HepG2 (cell line): Measurements from ENCODE around the gene HINT1. TPM values are rescaled to one million over a fixed set of nuclear protein-coding genes. Genes with fewer than 3 reads are reported as not detected.

Experiments
- CBX5 ChIP-seq: sonication (generic); formaldehyde crosslinking; IDR thresholded peaks from 2 replicates; pipeline ENCODE4 v1.4.0; 2020; ENCODE audit warnings: missing genetic modification reagents, borderline replicate concordance
- CHD4 ChIP-seq: fragments of 200-600 bp; sonication (generic); IDR thresholded peaks from 2 replicates; pipeline ENCODE4 v1.7.0; 2017; ENCODE audit warnings: mild to moderate bottlenecking, low read length, borderline replicate concordance
- GPN1 ChIP-seq: sonication (generic); formaldehyde crosslinking; IDR thresholded peaks from 2 replicates; pipeline ENCODE4 v1.5.1; 2020; ENCODE audit warnings: missing genetic modification reagents, borderline replicate concordance
- KDM5A ChIP-seq: fragments of 200-600 bp; sonication (generic); IDR thresholded peaks from 2 replicates; pipeline ENCODE4 v1.7.0; 2018; ENCODE audit warnings: antibody characterized with exemption, mild to moderate bottlenecking, low read length, borderline replicate concordance
- MBNL3 ChIP-seq: fragments of 250-450 bp; sonication (Bioruptor Pico); conservative IDR thresholded peaks from 2 replicates; pipeline ENCODE4 v1.8.0; 2022; ENCODE audit warnings: mild to moderate bottlenecking, inconsistent platforms
- MED13 ChIP-seq: sonication (generic); formaldehyde crosslinking; IDR thresholded peaks from 2 replicates; pipeline ENCODE4 v1.5.0; 2020; ENCODE audit warnings: missing genetic modification reagents
- MYC ChIP-seq: sonication (generic); formaldehyde crosslinking; IDR thresholded peaks from 2 replicates; pipeline ENCODE4 v1.9.0; 2021; ENCODE audit warnings: missing genetic modification reagents, borderline replicate concordance
- NCOR1 ChIP-seq: fragments of 200-600 bp; sonication (generic); IDR thresholded peaks from 2 replicates; pipeline ENCODE4 v1.7.0; 2017; ENCODE audit warnings: antibody characterized with exemption, low read length, borderline replicate concordance
- REL ChIP-seq: sonication (generic); formaldehyde crosslinking; conservative IDR thresholded peaks from 2 replicates; pipeline ENCODE4 v1.8.0; 2022; ENCODE audit warnings: mild to moderate bottlenecking, missing genetic modification reagents, moderate library complexity
- SALL2 ChIP-seq: sonication (generic); formaldehyde crosslinking; IDR thresholded peaks from 2 replicates; pipeline ENCODE4 v1.8.1; 2023; ENCODE audit warnings: mild to moderate bottlenecking, missing genetic modification reagents, inconsistent platforms
- SMYD3 ChIP-seq: sonication (generic); formaldehyde crosslinking; IDR thresholded peaks from 2 replicates; pipeline ENCODE4 v1.8.1; 2023; ENCODE audit warnings: mild to moderate bottlenecking, missing genetic modification reagents
- ZKSCAN8 ChIP-seq: IDR thresholded peaks from 2 replicates; pipeline ENCODE4 v1.6.1; 2016; ENCODE audit warnings: borderline replicate concordance, missing genetic modification reagents, missing compliant biosample characterization
- ZNF30 ChIP-seq: sonication (generic); formaldehyde crosslinking; IDR thresholded peaks from 2 replicates; pipeline ENCODE4 v1.5.0; 2020; ENCODE audit warnings: mild to moderate bottlenecking, missing genetic modification reagents
- ZNF335 ChIP-seq: sonication (generic); formaldehyde crosslinking; IDR thresholded peaks from 2 replicates; pipeline ENCODE4 v1.4.0; 2020; ENCODE audit warnings: missing genetic modification reagents
- ZNF367 ChIP-seq: sonication (generic); formaldehyde crosslinking; IDR thresholded peaks from 2 replicates; pipeline ENCODE4 v1.4.0; 2020; ENCODE audit warnings: missing genetic modification reagents, borderline replicate concordance
- ZNF879 ChIP-seq: sonication (generic); formaldehyde crosslinking; IDR thresholded peaks from 2 replicates; pipeline ENCODE4 v1.8.1; 2023; ENCODE audit warnings: missing genetic modification reagents
- ZNF891 ChIP-seq: sonication (generic); formaldehyde crosslinking; IDR thresholded peaks from 2 replicates; pipeline ENCODE4 v1.5.0; 2020; ENCODE audit warnings: mild to moderate bottlenecking, missing genetic modification reagents
- polyA plus RNA-seq, 8 experiments: library from polyadenylated mRNA; depleted of rRNA in 3 of 8; stranded (reverse) in 7 of 8; unstranded in 1 of 8; fragments of >200 nt; fragmentation: Illumina TruSeq in 4 of 8; extraction: Trizol in 4 of 8; gene quantifications; 2 replicates each; pipeline versions ENCODE4 v1.2.1 to v1.2.3, GENCODE V29; 2011 to 2016; ENCODE audit warnings: low read depth in 4 of 8, missing spikeins in 1 of 8, mixed read lengths in 1 of 8; ENCODE audit not compliant: insufficient read depth in 1 of 8
- total RNA-seq, 5 experiments: library from RNA; depleted of rRNA; stranded (reverse); fragments of >200 nt; fragmentation: Illumina TruSeq; extraction: Trizol; gene quantifications; 2 replicates each; pipeline ENCODE4 v1.2.3, GENCODE V29; 2016; ENCODE audit warnings: low read depth in 1 of 5
- TF ChIP-seq, protein P1 (sequence below): sonication (generic); formaldehyde crosslinking; IDR thresholded peaks from 2 replicates; pipeline ENCODE4 v1.4.0; 2020; ENCODE audit warnings: missing genetic modification reagents, mild to moderate bottlenecking, borderline replicate concordance
- TF ChIP-seq, protein P2 (sequence below): sonication (generic); formaldehyde crosslinking; IDR thresholded peaks from 2 replicates; pipeline ENCODE4 v1.8.1; 2023; ENCODE audit warnings: mild to moderate bottlenecking, missing genetic modification reagents, borderline replicate concordance
- TF ChIP-seq, protein P3 (sequence below): sonication (generic); formaldehyde crosslinking; IDR thresholded peaks from 2 replicates; pipeline ENCODE4 v1.8.0; 2022; ENCODE audit warnings: mild to moderate bottlenecking, missing genetic modification reagents
- TF ChIP-seq, protein P4 (sequence below): sonication (generic); formaldehyde crosslinking; IDR thresholded peaks from 2 replicates; pipeline ENCODE4 v1.5.1; 2020; ENCODE audit warnings: mild to moderate bottlenecking, missing genetic modification reagents, moderate library complexity

The HINT1 gene
- total and polyA plus RNA-seq, 2 of the 13 experiments (the other 11 are each of a cell fraction or from before 2014, with no cell fraction given) = 428 to 997 TPM

DNA sequence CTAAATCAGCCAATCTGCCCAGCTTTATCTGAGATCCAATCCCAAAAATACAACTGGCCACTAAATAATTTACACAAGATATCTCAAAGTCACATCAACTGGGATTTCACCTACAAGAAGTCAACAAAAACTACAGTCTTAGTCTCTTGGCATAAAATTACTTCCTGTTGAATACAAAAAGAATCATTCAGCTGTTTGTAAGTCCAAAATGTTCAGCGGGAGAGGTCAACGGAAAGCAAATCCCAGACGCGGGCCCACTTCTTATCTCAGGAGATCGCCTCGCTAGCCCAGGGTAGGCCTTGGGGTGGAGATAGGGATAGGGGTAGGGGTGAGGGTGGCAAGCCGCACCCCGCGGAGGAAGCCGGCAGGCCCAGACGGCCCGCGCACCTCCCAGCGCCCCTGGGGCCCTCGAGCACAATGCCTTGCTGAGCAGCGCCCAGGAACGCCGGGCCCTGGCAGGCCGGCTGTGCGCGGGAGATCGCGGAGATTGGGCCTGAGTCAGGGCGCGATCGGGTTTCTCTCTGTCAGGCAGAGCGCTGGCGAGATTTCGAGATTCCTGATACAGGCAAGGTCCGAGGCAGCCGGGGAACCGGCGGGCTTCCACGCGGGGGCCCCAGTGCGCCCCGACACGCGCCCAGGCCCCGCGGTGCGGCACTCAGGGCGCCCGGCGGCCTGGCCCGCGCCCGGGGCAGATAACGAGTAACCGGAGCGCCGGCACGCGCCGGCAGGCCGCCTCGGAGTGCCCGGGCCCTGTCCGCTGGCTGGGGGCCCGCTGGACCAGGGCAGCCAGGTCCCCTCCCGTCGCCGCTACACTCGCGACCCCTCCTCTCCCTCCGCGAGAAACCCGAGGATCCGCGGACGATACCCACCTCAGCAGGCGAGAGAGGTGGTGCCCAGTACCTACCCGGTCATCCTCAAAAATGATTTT lies 601 bp downstream of the HINT1 start (continued):
- TF ChIP-seq, protein P1, sequence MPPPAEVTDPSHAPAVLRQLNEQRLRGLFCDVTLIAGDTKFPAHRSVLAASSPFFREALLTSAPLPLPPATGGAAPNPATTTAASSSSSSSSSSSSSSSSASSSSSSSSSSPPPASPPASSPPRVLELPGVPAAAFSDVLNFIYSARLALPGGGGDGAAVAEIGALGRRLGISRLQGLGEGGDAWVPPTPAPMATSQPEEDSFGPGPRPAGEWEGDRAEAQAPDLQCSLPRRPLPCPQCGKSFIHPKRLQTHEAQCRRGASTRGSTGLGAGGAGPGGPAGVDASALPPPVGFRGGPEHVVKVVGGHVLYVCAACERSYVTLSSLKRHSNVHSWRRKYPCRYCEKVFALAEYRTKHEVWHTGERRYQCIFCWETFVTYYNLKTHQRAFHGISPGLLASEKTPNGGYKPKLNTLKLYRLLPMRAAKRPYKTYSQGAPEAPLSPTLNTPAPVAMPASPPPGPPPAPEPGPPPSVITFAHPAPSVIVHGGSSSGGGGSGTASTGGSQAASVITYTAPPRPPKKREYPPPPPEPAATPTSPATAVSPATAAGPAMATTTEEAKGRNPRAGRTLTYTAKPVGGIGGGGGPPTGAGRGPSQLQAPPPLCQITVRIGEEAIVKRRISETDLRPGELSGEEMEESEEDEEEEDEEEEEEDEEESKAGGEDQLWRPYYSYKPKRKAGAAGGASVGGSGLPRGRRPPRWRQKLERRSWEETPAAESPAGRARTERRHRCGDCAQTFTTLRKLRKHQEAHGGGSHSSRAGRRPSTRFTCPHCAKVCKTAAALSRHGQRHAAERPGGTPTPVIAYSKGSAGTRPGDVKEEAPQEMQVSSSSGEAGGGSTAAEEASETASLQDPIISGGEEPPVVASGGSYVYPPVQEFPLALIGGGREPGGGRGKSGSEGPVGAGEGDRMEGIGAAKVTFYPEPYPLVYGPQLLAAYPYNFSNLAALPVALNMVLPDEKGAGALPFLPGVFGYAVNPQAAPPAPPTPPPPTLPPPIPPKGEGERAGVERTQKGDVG (CRISPR knock-in tag) = no peak
- no peak for TF ChIP-seq ZNF891
- TF ChIP-seq GPN1 (CRISPR knock-in tag) = no peak
- no peak for TF ChIP-seq KDM5A
- no peak for TF ChIP-seq MBNL3
- peak; percentile 10; the same call in 1 of the 2 replicates for TF ChIP-seq ZNF335
- no peak for TF ChIP-seq ZNF367 (CRISPR knock-in tag)
- TF ChIP-seq, protein P2, sequence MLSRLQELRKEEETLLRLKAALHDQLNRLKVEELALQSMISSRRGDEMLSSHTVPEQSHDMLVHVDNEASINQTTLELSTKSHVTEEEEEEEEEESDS = no peak
- no peak for TF ChIP-seq SMYD3
- TF ChIP-seq, protein P3, sequence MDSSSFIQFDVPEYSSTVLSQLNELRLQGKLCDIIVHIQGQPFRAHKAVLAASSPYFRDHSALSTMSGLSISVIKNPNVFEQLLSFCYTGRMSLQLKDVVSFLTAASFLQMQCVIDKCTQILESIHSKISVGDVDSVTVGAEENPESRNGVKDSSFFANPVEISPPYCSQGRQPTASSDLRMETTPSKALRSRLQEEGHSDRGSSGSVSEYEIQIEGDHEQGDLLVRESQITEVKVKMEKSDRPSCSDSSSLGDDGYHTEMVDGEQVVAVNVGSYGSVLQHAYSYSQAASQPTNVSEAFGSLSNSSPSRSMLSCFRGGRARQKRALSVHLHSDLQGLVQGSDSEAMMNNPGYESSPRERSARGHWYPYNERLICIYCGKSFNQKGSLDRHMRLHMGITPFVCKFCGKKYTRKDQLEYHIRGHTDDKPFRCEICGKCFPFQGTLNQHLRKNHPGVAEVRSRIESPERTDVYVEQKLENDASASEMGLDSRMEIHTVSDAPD (CRISPR knock-in tag) = no peak; the same call in 1 of the 2 replicates
- peak; percentile 91; the same call in 1 of the 2 replicates for TF ChIP-seq SALL2
- TF ChIP-seq ZNF30 = no peak
- TF ChIP-seq CBX5 = no peak
- TF ChIP-seq MYC (CRISPR knock-in tag) = no peak; the same call in 1 of the 2 replicates
- no peak for TF ChIP-seq ZKSCAN8 (CRISPR knock-in tag)
- no peak for TF ChIP-seq NCOR1
- no peak for TF ChIP-seq REL (CRISPR knock-in tag)
- TF ChIP-seq MED13 = no peak
- TF ChIP-seq, protein P4, sequence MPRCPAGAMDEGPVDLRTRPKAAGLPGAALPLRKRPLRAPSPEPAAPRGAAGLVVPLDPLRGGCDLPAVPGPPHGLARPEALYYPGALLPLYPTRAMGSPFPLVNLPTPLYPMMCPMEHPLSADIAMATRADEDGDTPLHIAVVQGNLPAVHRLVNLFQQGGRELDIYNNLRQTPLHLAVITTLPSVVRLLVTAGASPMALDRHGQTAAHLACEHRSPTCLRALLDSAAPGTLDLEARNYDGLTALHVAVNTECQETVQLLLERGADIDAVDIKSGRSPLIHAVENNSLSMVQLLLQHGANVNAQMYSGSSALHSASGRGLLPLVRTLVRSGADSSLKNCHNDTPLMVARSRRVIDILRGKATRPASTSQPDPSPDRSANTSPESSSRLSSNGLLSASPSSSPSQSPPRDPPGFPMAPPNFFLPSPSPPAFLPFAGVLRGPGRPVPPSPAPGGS (CRISPR knock-in tag) = 0 out of 2 replicates have a peak, but pooled peaks have one; percentile 73
- no peak for TF ChIP-seq CHD4
- no peak for TF ChIP-seq ZNF879
